ENCODE results near the gene RXRG.
"Not testable (repeated sequence)": the region's sequence is repeated elsewhere in the genome, so short reads cannot be mapped to it uniquely, and the experiment has no call there.

RXRG gene

DNA sequence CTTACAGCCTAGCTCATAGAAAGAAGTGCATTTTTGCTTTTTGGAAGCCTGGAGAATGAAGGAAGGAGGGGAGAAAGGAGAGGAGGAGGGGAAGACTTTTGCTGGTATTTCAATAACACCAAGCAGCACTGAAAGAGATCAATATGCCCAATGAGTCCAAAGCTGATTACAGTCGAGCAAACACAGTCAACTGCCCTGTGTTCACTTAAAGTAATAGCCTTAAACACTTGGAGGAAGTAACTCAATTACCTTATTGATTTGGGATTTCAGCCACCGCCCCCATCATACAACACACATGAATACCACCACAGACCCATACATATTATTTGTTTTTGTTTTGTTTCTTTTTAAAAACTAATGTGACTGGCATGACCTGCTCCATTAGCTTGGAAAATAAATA, 23.3 kb upstream of the RXRG start:
- TF ChIP-seq, protein P1, sequence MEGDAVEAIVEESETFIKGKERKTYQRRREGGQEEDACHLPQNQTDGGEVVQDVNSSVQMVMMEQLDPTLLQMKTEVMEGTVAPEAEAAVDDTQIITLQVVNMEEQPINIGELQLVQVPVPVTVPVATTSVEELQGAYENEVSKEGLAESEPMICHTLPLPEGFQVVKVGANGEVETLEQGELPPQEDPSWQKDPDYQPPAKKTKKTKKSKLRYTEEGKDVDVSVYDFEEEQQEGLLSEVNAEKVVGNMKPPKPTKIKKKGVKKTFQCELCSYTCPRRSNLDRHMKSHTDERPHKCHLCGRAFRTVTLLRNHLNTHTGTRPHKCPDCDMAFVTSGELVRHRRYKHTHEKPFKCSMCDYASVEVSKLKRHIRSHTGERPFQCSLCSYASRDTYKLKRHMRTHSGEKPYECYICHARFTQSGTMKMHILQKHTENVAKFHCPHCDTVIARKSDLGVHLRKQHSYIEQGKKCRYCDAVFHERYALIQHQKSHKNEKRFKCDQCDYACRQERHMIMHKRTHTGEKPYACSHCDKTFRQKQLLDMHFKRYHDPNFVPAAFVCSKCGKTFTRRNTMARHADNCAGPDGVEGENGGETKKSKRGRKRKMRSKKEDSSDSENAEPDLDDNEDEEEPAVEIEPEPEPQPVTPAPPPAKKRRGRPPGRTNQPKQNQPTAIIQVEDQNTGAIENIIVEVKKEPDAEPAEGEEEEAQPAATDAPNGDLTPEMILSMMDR (IDR thresholded peaks at IDR 0.05; ENCODE audit: low read depth, low read length): no peak
- no peak for DNase-seq (ENCODE audit: low read depth in 2 of 2)
- no peak overlapping the region for H3K4me3 ChIP-seq (replicated peaks in 1 of 2; ENCODE audit: low read depth in 2 of 2, low read length in 2 of 2)

DNA sequence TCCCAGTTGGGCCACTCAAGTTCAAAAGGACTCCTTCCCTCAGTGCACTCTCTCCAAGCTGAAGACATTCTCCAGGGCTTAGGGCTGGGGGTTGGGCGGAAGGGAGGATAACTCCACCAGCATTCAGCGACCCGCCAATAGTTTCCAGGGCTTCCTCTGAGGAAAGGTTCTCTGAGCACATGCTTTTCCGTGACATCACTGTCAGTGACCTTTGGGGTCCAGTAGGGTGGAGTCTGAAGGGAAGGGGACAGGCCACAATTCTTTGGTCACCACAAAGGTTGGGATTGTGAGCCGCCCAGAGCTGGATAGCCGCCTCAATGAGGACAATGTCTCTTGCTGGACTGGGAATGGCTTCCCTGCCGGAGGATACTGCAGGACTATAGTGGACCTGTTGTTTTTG, 22.8 kb upstream of the RXRG start:
- TF ChIP-seq, protein P1 (IDR thresholded peaks at IDR 0.05; ENCODE audit: low read depth, low read length): no peak
- no peak for DNase-seq (ENCODE audit: low read depth in 2 of 2)

GRCh38 chr1:165463978-165464377, 19.1 kb upstream of the RXRG start:
- no peak for DNase-seq (ENCODE audit: low read depth in 2 of 2)
- TF ChIP-seq, protein P1 (IDR thresholded peaks at IDR 0.05; ENCODE audit: low read depth, low read length): no peak
- H3K4me3 ChIP-seq (replicated peaks in 1 of 2; ENCODE audit: low read depth in 2 of 2, low read length in 2 of 2): no peak overlapping the region

More for the DNA sequence above, 22.8 kb upstream of the RXRG start:
- H3K4me3 ChIP-seq (replicated peaks in 1 of 2; ENCODE audit: low read depth in 2 of 2, low read length in 2 of 2): no peak overlapping the region

GRCh38 chr1:165459683-165460082, 14.8 kb upstream of the RXRG start:
- DNase-seq (ENCODE audit: low read depth in 2 of 2); H3K4me3 ChIP-seq (replicated peaks in 1 of 2; ENCODE audit: low read depth in 2 of 2, low read length in 2 of 2): not testable (repeated sequence)

DNA sequence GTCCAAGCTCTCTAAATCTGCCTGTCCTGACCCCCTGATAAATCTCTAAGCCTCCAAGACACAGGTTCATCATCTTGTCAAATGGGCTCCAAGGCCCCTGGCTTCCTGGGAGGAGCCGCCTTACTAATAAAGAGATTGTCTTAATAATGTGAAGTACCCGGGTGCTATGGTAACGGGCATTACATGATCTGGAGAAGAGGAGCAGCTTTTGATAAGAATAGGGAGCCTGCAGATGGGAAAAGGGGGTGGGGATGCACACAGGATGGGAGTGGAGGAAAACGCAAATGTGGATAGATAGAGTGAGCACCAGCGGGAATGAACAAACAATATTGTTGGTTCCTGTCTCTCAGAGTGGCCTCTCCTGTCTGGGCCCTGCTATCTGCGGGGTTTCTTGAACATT, 11.9 kb upstream of the RXRG start:
- no peak overlapping the region for H3K4me3 ChIP-seq (replicated peaks in 1 of 2; ENCODE audit: low read depth in 2 of 2, low read length in 2 of 2)
- TF ChIP-seq, protein P1 (IDR thresholded peaks at IDR 0.05; ENCODE audit: low read depth, low read length): no peak
- DNase-seq (ENCODE audit: low read depth in 2 of 2): no peak

- no peak overlapping the region for H3K4me3 ChIP-seq (replicated peaks in 1 of 2; ENCODE audit: low read depth in 2 of 2, low read length in 2 of 2)
- TF ChIP-seq, protein P1 (IDR thresholded peaks at IDR 0.05; ENCODE audit: low read depth, low read length): no peak
- no peak for DNase-seq (ENCODE audit: low read depth in 2 of 2)
These were observed 11.2 kb upstream of the RXRG start for GRCh38 chr1:165456114-165456513.

DNA sequence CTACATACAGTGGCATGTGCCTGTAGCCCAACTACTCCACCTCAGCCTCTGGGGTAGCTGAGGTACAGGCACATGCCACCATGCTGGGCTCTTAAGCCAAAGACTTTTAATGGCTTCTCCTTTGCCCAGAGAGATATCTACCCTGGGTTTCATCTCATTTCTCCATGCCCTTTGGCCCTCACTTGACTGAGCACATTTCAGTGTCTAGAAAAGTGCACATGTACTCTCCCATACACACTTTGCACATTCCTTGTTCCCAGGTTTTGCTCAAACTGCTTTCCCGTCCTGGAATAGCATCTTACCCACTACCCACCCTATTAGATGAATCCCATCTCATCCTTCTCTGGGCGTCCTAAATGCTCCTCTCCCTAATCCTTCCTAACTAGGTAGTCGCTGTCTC, 10.2 kb upstream of the RXRG start:
- DNase-seq (ENCODE audit: low read depth in 2 of 2): no peak
- H3K4me3 ChIP-seq (replicated peaks in 1 of 2; ENCODE audit: low read depth in 2 of 2, low read length in 2 of 2): no peak overlapping the region
- TF ChIP-seq, protein P1 (IDR thresholded peaks at IDR 0.05; ENCODE audit: low read depth, low read length): no peak

Data from cardiac fibroblast (primary cell).